Astrocyte (in vitro differentiated cells and primary cell): ENCODE data around the gene BRICD5.

ENCODE experiments used
- CTCF ChIP-seq: IDR thresholded peaks from 2 replicates; pipeline ENCODE4 v1.5.1; 2011; ENCODE audit warnings: low read depth, mild to moderate bottlenecking, inconsistent platforms, low read length, moderate library complexity; ENCODE audit not compliant: insufficient read depth
- EZH2 ChIP-seq: IDR thresholded peaks from 2 replicates; pipeline ENCODE4 v1.6.1; 2012; ENCODE audit warnings: mild to moderate bottlenecking, low read length, inconsistent platforms; ENCODE audit not compliant: insufficient read depth

DNA sequence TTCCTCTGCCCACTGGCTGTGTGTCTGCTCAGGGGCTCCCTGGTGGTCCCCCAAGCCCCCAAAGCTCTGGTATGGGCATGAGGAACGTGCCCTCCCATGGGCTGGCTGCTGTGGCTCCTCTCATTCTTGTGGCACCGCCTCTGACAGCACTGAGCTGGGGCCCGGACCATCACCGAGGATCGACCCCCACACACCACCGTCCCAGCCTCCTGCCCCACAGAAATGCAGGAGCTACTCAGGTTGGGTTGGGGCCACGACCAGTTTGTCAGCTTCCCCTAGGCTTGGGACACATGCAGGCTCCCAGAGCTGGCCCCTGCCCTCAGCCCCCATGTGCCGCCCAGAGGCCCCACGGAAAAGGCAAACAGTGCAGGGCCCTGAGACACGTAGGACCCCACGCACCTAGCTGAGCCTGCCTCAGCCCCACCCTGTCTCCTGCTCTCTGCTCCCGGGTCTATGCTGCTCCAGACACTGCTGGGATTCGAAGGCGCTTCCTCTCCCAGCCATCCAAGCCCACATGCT is 11.0 kb downstream of the BRICD5 start:
- no peak for TF ChIP-seq CTCF
- TF ChIP-seq EZH2, result no peak
